ENCODE results near the gene MEF2B. TPM values are rescaled to one million over a fixed set of nuclear protein-coding genes. Genes with fewer than 3 reads are reported as not detected.

MEF2B gene
- total and polyA plus RNA-seq, 8 donors, result 0.93 to 7.2 (median 2.9) TPM; not detected in 5

DNA sequence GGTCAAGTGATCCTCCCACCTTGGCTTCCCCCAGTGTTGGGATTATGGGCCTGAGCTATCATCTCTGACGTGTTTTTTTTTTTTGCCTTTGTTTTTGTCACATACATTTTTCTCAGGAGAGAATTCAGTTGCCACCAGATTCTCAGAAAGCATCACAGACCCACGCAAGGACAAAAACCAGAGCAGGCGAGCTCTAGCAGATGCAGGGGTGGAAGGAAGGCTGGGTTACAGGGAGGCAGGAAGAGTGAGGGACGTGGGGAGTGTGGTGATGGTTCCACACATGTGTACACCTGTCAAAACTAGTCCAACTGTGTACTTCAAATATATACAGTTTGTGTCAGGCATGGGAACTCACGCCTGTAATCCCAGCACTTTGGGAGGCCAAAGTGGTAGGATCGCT is 36.1 kb downstream of the MEF2B start:
- intact Hi-C loops (cut with DNase I; ENCODE audit: low total_unique reads), result loop anchor here (10.0 kb wide), 1 partner anchor 79 kb away; no protein-coding TSS in a partner anchor

GRCh38 chr19:19132912-19133311 is 37.2 kb downstream of the MEF2B start:
- DNase-seq, result no peak
- H3K27ac ChIP-seq, result no peak overlapping the region
- peaks cover 7 to 28% (median 15%) of the 10 kb centered on the region in 4 donors for H3K4me1 ChIP-seq
- no peaks in the 10 kb centered on the region for H3K27me3 ChIP-seq
- intact Hi-C loops (cut with DNase I; ENCODE audit: low total_unique reads), result loop anchor here (10.0 kb wide), 1 partner anchor 78 kb away; no protein-coding TSS in a partner anchor
- TF ChIP-seq EP300 (IDR thresholded peaks at IDR 0.05), result no peak
- TF ChIP-seq POLR2AphosphoS5 (IDR thresholded peaks at IDR 0.05), result no peak
- TF ChIP-seq, protein P1, sequence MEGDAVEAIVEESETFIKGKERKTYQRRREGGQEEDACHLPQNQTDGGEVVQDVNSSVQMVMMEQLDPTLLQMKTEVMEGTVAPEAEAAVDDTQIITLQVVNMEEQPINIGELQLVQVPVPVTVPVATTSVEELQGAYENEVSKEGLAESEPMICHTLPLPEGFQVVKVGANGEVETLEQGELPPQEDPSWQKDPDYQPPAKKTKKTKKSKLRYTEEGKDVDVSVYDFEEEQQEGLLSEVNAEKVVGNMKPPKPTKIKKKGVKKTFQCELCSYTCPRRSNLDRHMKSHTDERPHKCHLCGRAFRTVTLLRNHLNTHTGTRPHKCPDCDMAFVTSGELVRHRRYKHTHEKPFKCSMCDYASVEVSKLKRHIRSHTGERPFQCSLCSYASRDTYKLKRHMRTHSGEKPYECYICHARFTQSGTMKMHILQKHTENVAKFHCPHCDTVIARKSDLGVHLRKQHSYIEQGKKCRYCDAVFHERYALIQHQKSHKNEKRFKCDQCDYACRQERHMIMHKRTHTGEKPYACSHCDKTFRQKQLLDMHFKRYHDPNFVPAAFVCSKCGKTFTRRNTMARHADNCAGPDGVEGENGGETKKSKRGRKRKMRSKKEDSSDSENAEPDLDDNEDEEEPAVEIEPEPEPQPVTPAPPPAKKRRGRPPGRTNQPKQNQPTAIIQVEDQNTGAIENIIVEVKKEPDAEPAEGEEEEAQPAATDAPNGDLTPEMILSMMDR (IDR thresholded peaks at IDR 0.05), result no peak
- no peak for TF ChIP-seq POLR2A (IDR thresholded peaks at IDR 0.05)
- peaks cover 8 to 15% (median 11%) of the 10 kb centered on the region in 4 donors for H3K9me3 ChIP-seq
- no peak overlapping the region for H3K4me3 ChIP-seq
- H3K36me3 ChIP-seq, result peaks cover 0 to 34% (median 9%) of the 10 kb centered on the region in 4 donors
- 97 to 98% (median 98%) methylated on average over 8 to 12 of the region's 12 CpGs for WGBS, 5 donors

More for the DNA sequence above, 36.1 kb downstream of the MEF2B start:
- Histone ChIP-seq H3K9me3 (peaks cover 8 to 15% (median 11%) of the 10 kb centered on the region in 4 donors), H3K27me3 (no peaks in the 10 kb centered on the region), H3K36me3 (peaks cover 0 to 32% (median 9%) of the 10 kb centered on the region in 4 donors), H3K4me3 (no peak overlapping the region), H3K27ac (no peak overlapping the region), H3K4me1 (peaks cover 7 to 28% (median 16%) of the 10 kb centered on the region in 4 donors)
- no peak for TF ChIP-seq POLR2AphosphoS5 (IDR thresholded peaks at IDR 0.05)
- TF ChIP-seq EP300 (IDR thresholded peaks at IDR 0.05), result no peak
- TF ChIP-seq POLR2A (IDR thresholded peaks at IDR 0.05), result no peak
- TF ChIP-seq, protein P1 (IDR thresholded peaks at IDR 0.05), result no peak
- WGBS, 5 donors, result 88 to 95% (median 91%) methylated on average over 6 of the region's 6 CpGs
- no peak for DNase-seq

- WGBS, 5 donors, result 85 to 97% (median 92%) methylated on average over 3 of the region's 3 CpGs
- Histone ChIP-seq H3K9me3 (peaks cover 8 to 15% (median 11%) of the 10 kb centered on the region in 4 donors), H3K4me1 (peaks cover under 1 to 19% (median 6%) of the 10 kb centered on the region in 4 donors), H3K4me3 (no peak overlapping the region), H3K27ac (no peak overlapping the region), H3K27me3 (no peaks in the 10 kb centered on the region), H3K36me3 (peaks cover 0 to 34% (median 9%) of the 10 kb centered on the region in 4 donors)
- TF ChIP-seq, protein P1 (IDR thresholded peaks at IDR 0.05), result no peak
- TF ChIP-seq POLR2A (IDR thresholded peaks at IDR 0.05) (no peak), EP300 (IDR thresholded peaks at IDR 0.05) (no peak), POLR2AphosphoS5 (IDR thresholded peaks at IDR 0.05) (no peak)
- intact Hi-C loops (cut with DNase I; ENCODE audit: low total_unique reads), result loop anchor here (10.0 kb wide), 1 partner anchor 77 kb away; no protein-coding TSS in a partner anchor
- DNase-seq, result no peak
Observed at GRCh38 chr19:19131989-19132388, 38.1 kb downstream of the MEF2B start.

GRCh38 chr19:19126102-19126501 is 44.0 kb downstream of the MEF2B start:
- Histone ChIP-seq H3K27ac (no peak overlapping the region), H3K4me1 (peaks cover 0 to 4% (median 0%) of the 10 kb centered on the region in 4 donors), H3K27me3 (no peaks in the 10 kb centered on the region), H3K9me3 (peaks cover 0 to 7% (median 0%) of the 10 kb centered on the region in 4 donors), H3K36me3 (peaks cover 2 to 37% (median 17%) of the 10 kb centered on the region in 4 donors), H3K4me3 (no peak overlapping the region)
- intact Hi-C loops (cut with DNase I; ENCODE audit: low total_unique reads), result no loop called here
- no peak for DNase-seq
- WGBS, 5 donors, result 92 to 98% (median 94%) methylated on average over 6 of the region's 6 CpGs
- no peak for TF ChIP-seq POLR2AphosphoS5 (IDR thresholded peaks at IDR 0.05)
- TF ChIP-seq, protein P1 (IDR thresholded peaks at IDR 0.05), result no peak
- TF ChIP-seq POLR2A (IDR thresholded peaks at IDR 0.05), result no peak
- no peak for TF ChIP-seq EP300 (IDR thresholded peaks at IDR 0.05)
